ENCODE results near the gene ADAMTS17.
A peak's percentile ranks its signal among the peaks of the same experiment; 100 is the strongest.

Gene ADAMTS17

GRCh38 chr15:99969261-99969920, 372.4 kb downstream of the ADAMTS17 start:
- peak in 3 of 42 donors; percentile 2 to 15 (median 7) for DNase-seq
- intact Hi-C loops (cut with DNase I), result no loop called here

GRCh38 chr15:99967841-99968371, 373.9 kb downstream of the ADAMTS17 start:
- peak in 4 of 42 donors; percentile 1 to 23 (median 11) for DNase-seq
- intact Hi-C loops (cut with DNase I), result no loop called here

GRCh38 chr15:99966815-99967214, 375.0 kb downstream of the ADAMTS17 start:
- DNase-seq, result no peak
- intact Hi-C loops (cut with DNase I), result no loop called here

GRCh38 chr15:99965376-99965775, 376.4 kb downstream of the ADAMTS17 start:
- peak in 4 of 42 donors; percentile 0 to 8 (median 2) for DNase-seq
- intact Hi-C loops (cut with DNase I), result no loop called here

- DNase-seq, result peak in 5 of 42 donors; percentile 1 to 24 (median 5)
- intact Hi-C loops (cut with DNase I), result no loop called here
Measured at GRCh38 chr15:99963976-99964375, 377.8 kb downstream of the ADAMTS17 start.

GRCh38 chr15:99963096-99963825, 378.5 kb downstream of the ADAMTS17 start:
- intact Hi-C loops (cut with DNase I), result no loop called here
- DNase-seq, result peak in 6 of 42 donors; percentile 1 to 23 (median 6)

- DNase-seq, result peak in 4 of 42 donors; percentile 2 to 18 (median 6)
- intact Hi-C loops (cut with DNase I), result no loop called here
Measured at GRCh38 chr15:99962006-99962561, 379.7 kb downstream of the ADAMTS17 start.

GRCh38 chr15:99961011-99961441, 380.7 kb downstream of the ADAMTS17 start:
- peak in 28 of 42 donors; percentile 19 to 69 (median 36) for DNase-seq
- intact Hi-C loops (cut with DNase I), result no loop called here

GRCh38 chr15:99959326-99959725, 382.4 kb downstream of the ADAMTS17 start:
- DNase-seq, result no peak
- intact Hi-C loops (cut with DNase I), result no loop called here

GRCh38 chr15:99958426-99959097, 383.2 kb downstream of the ADAMTS17 start:
- peak in 3 of 42 donors; percentile 11 to 25 (median 12) for DNase-seq
- intact Hi-C loops (cut with DNase I), result no loop called here

- intact Hi-C loops (cut with DNase I), result no loop called here
- no peak for DNase-seq
Measured at GRCh38 chr15:99957642-99958013, 384.1 kb downstream of the ADAMTS17 start.

GRCh38 chr15:99956820-99957641, 384.7 kb downstream of the ADAMTS17 start:
- DNase-seq, result peak in 3 of 42 donors; percentile 31 to 35 (median 33)
- intact Hi-C loops (cut with DNase I), result no loop called here

- intact Hi-C loops (cut with DNase I), result no loop called here
- peak in 3 of 42 donors; percentile 16 to 23 (median 22) for DNase-seq
Measured at GRCh38 chr15:99956022-99956775, 385.6 kb downstream of the ADAMTS17 start.

- DNase-seq, result peak in 2 of 42 donors; percentile 5 to 20
- intact Hi-C loops (cut with DNase I), result no loop called here
Measured at GRCh38 chr15:99955532-99955931, 386.2 kb downstream of the ADAMTS17 start.

- DNase-seq, result peak in 5 of 42 donors; percentile 8 to 40 (median 27)
- intact Hi-C loops (cut with DNase I), result no loop called here
Measured at GRCh38 chr15:99955181-99955525, 386.6 kb downstream of the ADAMTS17 start.

- intact Hi-C loops (cut with DNase I), result no loop called here
- DNase-seq, result peak in 4 of 42 donors; percentile 8 to 31 (median 22)
Measured at GRCh38 chr15:99954361-99955180, 387.2 kb downstream of the ADAMTS17 start.

- intact Hi-C loops (cut with DNase I), result no loop called here
- DNase-seq, result peak in 1 of 42 donors; percentile 16
Measured at GRCh38 chr15:99953886-99954285, 387.9 kb downstream of the ADAMTS17 start.
